ENCODE data around the gene RASL12. TPM values are rescaled to one million over a fixed set of nuclear protein-coding genes. Genes with fewer than 3 reads are reported as not detected.

Gene RASL12
- total and polyA plus RNA-seq, 2 of the 8 experiments (the other 6 are each of a cell fraction or from before 2014, with no cell fraction given): 9.5 to 10.3 TPM

DNA sequence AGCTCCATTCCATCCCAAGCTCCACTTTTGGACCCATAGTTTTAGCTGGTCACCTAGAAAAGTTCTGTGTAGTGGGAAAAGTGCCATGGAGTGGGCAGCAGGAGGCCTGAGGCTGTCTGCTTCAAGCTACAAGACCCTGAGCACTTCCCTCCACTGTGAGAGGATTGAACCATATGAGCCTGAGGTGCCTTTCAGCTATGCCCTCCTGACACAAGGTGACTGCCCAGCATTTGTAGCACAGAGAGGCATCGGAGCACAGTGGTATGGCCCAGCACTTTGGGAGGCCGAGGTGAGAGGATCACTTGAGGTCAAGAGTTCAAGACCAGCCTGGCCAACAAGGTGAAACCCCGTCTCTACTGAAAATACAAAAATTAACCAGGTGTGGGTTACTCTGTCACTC lies 4.8 kb upstream of the RASL12 start:
- Histone ChIP-seq H3K36me3 (ENCODE audit: control insufficient read depth in 2 of 4, insufficient read depth in 4 of 4, low read length in 3 of 4) (no peaks in the 10 kb centered on the region), H2AFZ (ENCODE audit: low read length) (no peak overlapping the region), H4K8ac (ENCODE audit: extremely low read depth, insufficient read depth, low read length) (no peak overlapping the region), H3K4ac (replicated peaks; ENCODE audit: insufficient read length, low read depth, low read length) (no peak overlapping the region), H4K91ac (replicated peaks; ENCODE audit: insufficient read length, low read length) (no peak overlapping the region), H2AK5ac (ENCODE audit: low read depth, low read length) (no peak overlapping the region), H3K79me2 (ENCODE audit: control insufficient read depth in 1 of 2, insufficient read depth in 2 of 2, low read length in 2 of 2) (no peaks in the 10 kb centered on the region; a peak in 1 of 4 replicates), H3K9ac (replicated peaks in 1 of 4; ENCODE audit: extremely low read depth in 1 of 4, low read depth in 3 of 4, low read length in 3 of 4) (no peak overlapping the region), H2BK15ac (ENCODE audit: low read length) (no peak overlapping the region), H3K27ac (ENCODE audit: low read depth, low read length) (no peak overlapping the region), H3K9me3 (ENCODE audit: insufficient read depth in 2 of 2, low read depth in 1 of 2, low read length in 1 of 2) (peaks cover 3% of the 10 kb centered on the region in 2 experiments; a peak in 2 of 4 replicates), H4K5ac (ENCODE audit: insufficient read length, low read depth, low read length) (no peak overlapping the region), H4K20me1 (replicated peaks in 1 of 2; ENCODE audit: control insufficient read depth in 1 of 2, insufficient read depth in 2 of 2, low read length in 2 of 2) (no peaks in the 10 kb centered on the region), H3K56ac (replicated peaks; ENCODE audit: insufficient read length, low read depth, low read length) (no peak overlapping the region), H3K23ac (ENCODE audit: insufficient read length) (no peak overlapping the region), H2BK20ac (ENCODE audit: low read length) (no peak overlapping the region), H3K4me3 (ENCODE audit: extremely low read depth in 1 of 4, insufficient read depth in 2 of 4, low read depth in 3 of 4, low read length in 4 of 4) (no peak overlapping the region), H3K14ac (ENCODE audit: insufficient read length) (no peak overlapping the region), H2BK5ac (ENCODE audit: low read depth, low read length) (no peak overlapping the region), H3K27me3 (replicated peaks in 1 of 4; ENCODE audit: control insufficient read depth in 3 of 4, extremely low read depth in 1 of 4, insufficient read depth in 3 of 4, low read length in 3 of 4) (peaks cover 0 to 1% (median under 1%) of the 10 kb centered on the region in 4 experiments; a peak in 2 of 7 replicates), H2BK120ac (replicated peaks; ENCODE audit: low read depth, low read length) (no peak overlapping the region), H3K79me1 (ENCODE audit: low read depth, low read length) (no peaks in the 10 kb centered on the region), H3K18ac (ENCODE audit: extremely low read depth, low read length) (no peak overlapping the region), H3K4me2 (ENCODE audit: insufficient read depth in 1 of 2, low read depth in 2 of 2, low read length in 2 of 2) (no peak overlapping the region), H2BK12ac (ENCODE audit: low read depth, low read length) (no peak overlapping the region), H3K4me1 (replicated peaks in 1 of 4; ENCODE audit: control insufficient read depth in 3 of 4, insufficient read depth in 4 of 4, low read length in 3 of 4) (peaks cover 3 to 12% (median 7%) of the 10 kb centered on the region in 4 experiments; a peak in 6 of 7 replicates), H3K23me2 (ENCODE audit: low read depth, low read length) (peaks cover under 1% of the 10 kb centered on the region; the same call in 1 of the 2 replicates)
- DNase-seq (ENCODE audit: low read depth in 1 of 2, low spot score in 2 of 2) (no peak), FAIRE-seq (no peak)
- WGBS, 2 experiments (ENCODE audit: extremely low coverage in 1 of 2, insufficient coverage in 1 of 2, insufficient read length in 1 of 2, insufficient replicate concordance in 2 of 2, low coverage in 1 of 2, low lambda C conversion rate in 2 of 2, missing lambda C conversion rate in 1 of 2): 89% methylated on average over 3 of the region's 3 CpGs; no CpG with 5 or more reads in 1 of the 2 experiments
- POLR2A ChIA-PET (ENCODE audit: partially characterized antibody): interaction anchor here (1.3 kb wide), 1 partner anchor 10 kb away, joined by 4 read pairs; no protein-coding TSS in a partner anchor
- TF ChIP-seq, protein P1, sequence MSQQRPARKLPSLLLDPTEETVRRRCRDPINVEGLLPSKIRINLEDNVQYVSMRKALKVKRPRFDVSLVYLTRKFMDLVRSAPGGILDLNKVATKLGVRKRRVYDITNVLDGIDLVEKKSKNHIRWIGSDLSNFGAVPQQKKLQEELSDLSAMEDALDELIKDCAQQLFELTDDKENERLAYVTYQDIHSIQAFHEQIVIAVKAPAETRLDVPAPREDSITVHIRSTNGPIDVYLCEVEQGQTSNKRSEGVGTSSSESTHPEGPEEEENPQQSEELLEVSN (IDR thresholded peaks at IDR 0.05): no peak
- TF ChIP-seq, protein P2, sequence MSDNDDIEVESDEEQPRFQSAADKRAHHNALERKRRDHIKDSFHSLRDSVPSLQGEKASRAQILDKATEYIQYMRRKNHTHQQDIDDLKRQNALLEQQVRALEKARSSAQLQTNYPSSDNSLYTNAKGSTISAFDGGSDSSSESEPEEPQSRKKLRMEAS (IDR thresholded peaks at IDR 0.05): no peak
- TF ChIP-seq TCF12 (IDR thresholded peaks at IDR 0.05; ENCODE audit: low read depth, low read length) (no peak), CEBPB (IDR thresholded peaks at IDR 0.05; ENCODE audit: low read depth, low read length) (no peak), RXRA (IDR thresholded peaks at IDR 0.05; ENCODE audit: insufficient read depth, low read depth, low read length) (no peak), CBX8 (IDR thresholded peaks at IDR 0.05; ENCODE audit: borderline replicate concordance, low read depth, low read length) (no peak), RAD21 (IDR thresholded peaks at IDR 0.05 in 1 of 2, conservative IDR thresholded peaks at IDR 0.05 in 1 of 2; ENCODE audit: low read depth in 2 of 2, low read length in 2 of 2) (no peak), YY1 (IDR thresholded peaks at IDR 0.05; ENCODE audit: low read depth, low read length) (no peak), KDM5A (IDR thresholded peaks at IDR 0.05; ENCODE audit: low read length) (no peak), JUND (IDR thresholded peaks at IDR 0.05; ENCODE audit: low read length) (no peak)
- CTCF ChIA-PET (ENCODE audit: partially characterized antibody): interaction anchor here (3.7 to 32.9 kb wide), 3 partner anchors 13 to 39 kb away, joined by 18 to 1213 read pairs (median 82); partner anchors contain the start of genes RASL12 and SLC51B
